Kidney tubule cell (primary cell): ENCODE measurements around the gene KIRREL1.

Experiments used
- DNase-seq: peaks from one replicate; pipeline ENCODE4 v3.0.0-alpha.2; 2018; ENCODE audit warnings: low spot score

Gene KIRREL1

DNA sequence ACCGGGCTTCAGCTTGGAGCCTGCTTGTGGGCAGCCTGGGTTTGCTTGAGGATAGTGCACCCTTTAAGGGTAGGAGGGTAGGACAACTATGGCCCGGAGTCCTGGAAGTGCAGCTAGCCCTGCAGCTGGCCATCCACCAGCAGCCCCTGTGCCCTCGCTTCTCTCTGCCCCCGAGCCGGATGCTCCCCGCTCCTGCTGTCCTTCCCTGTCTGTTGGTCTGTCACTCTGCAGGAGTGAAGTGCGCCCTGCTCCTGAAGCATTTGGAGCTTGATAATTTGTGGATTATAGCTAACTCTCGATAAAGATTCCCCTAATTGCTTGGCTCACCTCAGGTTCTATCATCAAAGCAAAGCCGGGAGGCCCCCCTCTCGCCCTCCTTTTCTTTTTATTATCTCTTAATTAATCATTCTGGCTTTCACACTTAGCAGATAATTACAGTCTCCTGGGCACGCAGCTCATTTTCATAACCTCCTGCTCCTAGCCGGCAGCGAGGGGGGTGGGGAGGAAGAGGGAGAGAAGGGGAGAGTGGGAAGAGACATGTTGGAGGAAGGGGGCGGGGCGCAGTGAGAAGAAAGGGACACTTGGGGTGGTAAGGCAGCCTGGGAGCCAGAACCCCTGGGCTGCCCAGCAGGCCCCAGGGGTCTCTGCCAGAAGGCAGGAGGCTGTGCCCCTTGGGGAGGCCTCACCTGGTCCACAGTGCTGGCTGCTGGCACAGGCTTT, 14.4 kb downstream of the KIRREL1 start:
- DNase-seq = no peak

DNA sequence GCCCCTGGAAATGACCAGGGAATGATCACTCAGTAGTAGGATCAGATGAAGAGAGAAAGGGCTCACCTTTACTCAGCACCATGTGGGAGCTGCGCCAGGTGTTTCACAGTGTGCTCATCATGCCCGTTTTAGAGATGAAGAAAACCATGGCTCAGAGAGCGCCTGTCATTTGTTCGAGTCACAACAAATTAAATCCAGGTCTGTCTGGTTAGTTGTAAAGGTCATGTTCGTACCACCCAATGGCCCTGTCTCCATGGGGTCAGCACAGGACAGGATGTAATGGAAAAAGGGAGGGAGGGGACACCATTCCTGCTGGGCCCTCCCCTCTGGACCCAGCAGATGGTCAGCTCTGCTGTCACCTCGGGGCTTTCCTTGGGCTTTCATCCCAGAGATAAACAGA, 15.2 kb downstream of the KIRREL1 start:
- DNase-seq = peak; percentile 60

DNA sequence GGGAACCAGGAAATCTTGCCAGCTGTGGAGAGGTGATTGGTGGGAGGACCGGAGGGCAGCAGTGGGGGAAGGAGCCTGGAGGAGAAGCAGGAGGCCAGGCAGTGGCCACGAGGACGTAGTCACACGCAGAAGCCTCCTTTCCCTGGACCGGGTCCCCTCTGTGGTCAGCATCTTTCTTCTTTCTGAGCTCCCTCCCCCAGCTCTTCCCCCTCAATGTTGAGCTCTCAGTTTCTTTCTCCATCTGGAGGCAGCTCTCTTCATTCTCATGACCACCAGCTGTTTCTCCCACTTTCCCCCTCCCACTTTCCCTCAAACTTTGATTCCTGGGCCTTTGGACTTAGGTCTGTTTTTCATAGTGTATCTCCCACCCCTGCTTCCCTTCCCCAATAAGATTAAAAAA, 18.3 kb downstream of the KIRREL1 start:
- no peak for DNase-seq

DNA sequence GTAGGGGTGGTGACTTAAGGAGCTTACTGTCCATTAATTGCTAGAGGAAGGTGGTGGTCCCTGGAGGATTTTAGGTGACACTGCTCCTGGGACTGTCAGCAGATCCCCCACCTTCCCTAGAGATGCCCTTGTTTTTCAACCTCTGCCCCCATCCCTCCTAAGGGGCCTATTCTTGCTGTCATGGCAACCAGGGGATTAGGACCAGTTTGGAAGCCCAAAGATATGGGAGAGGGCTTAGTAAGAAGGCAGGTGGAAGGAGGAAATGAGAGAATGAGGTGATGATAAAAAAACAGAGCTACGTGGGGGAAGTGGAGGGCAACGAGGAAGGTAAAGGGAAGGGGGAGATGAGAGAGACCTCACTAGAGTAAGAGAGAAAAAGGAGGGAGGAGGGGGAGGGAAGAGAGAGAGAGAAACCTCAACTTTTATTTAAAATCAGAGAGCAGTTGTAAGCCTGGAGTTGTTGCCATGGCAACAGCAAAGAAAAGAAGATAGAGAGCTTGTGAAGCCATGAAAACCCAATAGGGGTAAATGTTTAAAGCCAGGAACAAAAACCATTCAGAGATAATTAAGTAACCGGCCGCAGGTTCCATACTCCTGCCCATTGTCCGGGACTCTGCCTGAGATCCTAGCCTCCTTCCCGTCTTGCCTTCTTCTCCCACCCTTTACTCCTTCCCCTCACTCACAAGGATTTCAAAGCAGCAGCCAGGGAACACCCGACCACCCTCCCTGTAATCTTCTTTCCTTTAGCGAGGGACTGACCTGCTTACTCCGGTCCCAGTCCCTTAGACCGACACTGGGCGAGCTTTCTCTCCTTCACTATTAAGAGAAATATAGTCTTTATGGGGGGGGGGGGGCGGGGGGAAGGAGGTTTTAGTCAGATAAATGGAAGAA, 20.6 kb downstream of the KIRREL1 start:
- DNase-seq = no peak

DNA sequence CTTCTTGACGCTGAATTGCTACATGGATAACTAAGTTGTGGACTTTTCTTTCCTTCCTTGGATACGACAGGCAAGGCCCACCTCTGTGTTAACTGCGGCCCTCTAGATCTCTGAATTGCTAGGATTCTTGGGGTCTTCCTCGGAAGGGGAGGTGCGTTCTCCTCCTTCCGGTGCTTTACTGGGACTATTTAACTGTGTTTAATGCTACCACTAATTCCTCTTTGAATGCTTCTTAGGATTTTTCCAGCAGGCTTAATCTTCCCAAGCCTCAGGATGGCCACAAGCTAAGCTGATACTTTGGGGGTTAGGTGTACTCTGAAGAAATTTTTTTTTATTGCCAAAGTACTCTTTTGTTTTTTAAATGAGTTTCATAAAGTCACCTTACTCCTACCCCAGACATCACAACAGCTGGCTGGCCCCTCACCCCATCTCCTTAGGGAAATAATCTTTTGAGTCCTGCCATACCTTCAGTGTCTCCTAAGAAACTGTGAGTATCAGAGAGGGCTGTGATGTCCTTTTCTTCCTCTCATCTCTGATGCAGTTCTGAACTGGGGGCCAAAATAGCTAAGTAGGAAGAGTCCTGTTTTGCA, 21.4 kb downstream of the KIRREL1 start:
- no peak for DNase-seq

DNA sequence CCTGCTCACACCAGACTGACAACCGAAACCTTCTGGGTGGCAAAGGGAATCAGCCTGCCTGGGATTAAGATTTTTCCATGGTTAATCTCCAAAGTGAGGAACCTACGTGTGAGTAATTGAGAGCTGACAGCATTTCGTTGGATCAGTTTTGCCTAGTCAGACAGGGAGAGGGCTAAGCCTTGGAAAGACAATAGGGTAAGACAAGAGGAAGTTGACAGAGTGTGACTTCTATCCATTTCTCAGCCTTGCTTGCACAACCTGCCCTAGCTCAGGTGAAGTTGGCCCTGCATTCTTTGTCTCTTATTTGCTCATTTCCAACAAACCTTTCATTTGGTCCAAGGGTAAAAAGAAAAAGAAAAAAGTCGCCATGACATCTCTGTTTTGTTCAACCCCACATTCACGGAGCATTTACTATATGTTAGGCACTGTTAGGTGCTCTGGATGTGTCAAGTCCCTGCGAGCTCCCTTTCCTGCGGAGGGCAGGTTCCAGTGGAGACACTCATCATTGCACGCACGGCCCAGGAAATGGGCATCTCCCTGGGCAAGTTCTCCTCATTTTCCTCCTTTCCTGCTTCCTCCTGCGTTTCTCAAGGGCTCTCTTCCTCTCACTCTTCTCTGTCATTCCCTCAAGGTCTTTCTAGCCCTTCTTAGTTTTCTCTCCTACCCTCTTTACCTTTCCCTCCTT, 23.3 kb downstream of the KIRREL1 start:
- DNase-seq = peak; percentile 54

DNA sequence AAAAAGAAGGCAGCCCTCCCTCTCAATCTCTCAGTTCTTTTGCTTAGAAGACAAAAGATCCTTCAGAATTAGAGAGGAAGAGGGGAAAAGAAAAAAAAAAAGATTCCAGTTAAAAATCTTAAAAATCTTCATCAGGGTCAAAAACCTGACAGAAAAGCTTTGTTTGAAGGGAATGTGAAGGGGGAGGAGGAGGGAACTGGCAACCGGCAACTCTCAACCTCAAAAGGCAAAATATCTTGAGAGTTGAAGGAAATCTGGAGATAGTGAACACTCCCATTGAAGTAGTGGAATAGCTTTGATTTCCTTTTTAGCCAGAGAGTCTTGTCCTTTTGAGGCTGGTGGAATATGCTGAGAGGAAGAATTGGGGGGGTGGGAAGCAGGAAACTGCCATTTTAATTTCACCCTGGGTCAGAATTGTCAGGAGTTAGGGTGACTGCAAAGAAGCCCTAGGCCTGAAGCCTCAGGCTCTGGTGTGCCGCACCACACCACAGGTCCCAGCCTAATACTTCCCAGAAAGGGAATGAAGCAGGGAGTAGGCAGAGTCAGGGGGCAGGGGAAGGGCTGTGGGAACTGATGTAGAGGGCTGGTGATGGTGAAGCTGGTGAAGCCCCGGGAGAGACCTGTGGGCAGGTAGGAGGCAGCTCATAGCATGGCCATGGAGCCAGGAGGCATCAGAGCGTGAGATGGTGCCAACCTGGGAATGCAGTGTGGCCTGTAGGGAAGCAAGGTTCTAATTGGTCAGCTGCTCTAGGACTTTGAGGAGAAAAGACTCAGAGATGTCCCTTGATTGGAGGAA, 24.6 kb downstream of the KIRREL1 start:
- peak; percentile 38 for DNase-seq

DNA sequence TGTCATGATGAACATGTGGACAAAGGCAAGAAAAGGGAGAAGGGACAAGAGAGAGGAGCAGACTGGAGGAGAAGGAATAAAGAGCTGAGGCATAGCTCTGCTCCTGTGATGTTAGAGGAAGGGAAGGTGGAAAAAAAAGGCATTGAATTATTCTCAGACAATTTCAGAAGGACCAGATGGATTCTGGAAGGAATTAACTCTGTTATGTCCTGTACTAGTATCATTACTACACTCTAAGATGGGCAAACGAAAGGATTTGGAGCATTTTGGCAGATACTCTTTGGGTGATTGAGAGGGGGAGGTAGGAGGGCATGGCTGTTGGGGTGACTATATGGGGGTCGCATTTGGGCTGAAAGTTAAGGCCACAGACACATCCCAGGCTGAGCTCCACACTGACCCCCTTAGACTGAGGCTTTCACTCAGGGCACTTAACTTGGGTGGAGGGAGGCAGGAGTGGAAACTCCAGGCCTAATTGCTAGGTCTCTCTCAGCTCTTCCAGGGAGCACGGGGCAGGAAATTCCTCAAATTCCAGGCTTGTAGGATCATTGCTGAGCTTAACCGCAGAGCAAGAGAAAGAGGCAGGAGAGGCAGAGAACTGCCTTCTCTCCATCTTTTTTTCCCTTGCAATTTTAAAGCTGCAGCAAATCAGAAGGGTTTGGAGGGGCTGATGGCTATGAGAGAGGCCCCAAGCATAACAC, 25.9 kb downstream of the KIRREL1 start:
- DNase-seq = peak; percentile 92

DNA sequence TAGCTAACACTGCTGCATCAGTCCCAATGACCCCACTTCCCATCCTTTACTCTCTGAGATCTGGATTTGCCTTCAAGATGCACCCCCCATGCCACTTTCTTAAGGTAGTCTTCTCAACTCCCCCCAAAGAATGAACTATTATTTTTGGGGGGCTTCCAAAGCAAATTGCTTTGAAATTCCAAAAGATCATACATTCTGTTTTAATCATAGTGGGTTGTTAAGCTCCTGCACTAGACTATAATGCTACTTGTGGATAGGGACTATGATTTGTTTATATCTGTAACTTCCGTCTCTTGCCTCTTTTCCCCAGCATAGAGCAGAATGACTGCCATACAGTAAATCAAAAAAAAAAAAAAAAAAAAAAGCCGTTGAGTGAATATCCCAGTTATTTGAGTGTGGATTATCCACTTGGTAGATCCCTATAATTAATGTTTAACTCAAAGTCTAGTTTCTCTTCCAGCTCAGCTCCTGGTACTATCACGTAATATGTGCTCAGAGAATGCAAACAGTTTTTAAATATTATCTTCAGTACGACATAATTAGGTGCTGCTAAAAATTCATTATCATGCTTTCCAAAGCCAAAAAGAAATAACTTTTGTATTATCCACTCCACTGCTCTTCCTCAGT, 26.9 kb downstream of the KIRREL1 start:
- peak; percentile 38 for DNase-seq

DNA sequence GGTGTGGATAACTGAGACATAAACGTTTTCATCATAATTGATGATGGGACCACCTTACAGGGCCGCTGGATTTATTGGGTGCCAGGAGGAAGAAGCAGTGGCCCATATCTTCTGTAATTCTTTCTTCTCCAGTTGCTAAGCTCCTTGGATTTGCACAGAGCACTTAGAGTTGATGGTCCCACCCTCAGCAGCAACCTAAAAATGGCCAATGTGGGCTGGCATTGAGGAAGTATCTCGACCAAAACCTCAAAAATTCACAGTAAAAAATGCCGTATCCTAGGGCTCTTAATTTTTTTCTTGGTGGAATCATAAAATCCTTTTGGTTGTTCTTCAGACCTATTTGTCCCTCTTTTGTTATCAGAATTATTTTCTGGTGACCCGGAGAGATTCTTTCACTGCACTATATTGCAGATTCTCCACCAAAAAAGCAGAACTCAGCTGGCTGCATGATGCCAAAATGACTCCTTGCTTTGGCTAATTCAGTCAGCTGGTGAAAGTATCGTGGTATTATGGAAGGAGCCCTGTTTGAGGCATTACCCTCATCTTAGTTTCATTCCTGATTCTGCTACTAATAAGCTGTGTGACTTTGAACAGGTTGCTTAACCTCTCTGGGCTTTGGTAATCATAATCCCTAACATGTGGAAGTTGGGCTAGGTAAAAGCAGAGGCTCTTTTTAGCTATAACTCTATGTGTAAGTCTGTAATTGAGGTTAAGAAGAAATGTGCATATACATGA, 27.6 kb downstream of the KIRREL1 start:
- no peak for DNase-seq

DNA sequence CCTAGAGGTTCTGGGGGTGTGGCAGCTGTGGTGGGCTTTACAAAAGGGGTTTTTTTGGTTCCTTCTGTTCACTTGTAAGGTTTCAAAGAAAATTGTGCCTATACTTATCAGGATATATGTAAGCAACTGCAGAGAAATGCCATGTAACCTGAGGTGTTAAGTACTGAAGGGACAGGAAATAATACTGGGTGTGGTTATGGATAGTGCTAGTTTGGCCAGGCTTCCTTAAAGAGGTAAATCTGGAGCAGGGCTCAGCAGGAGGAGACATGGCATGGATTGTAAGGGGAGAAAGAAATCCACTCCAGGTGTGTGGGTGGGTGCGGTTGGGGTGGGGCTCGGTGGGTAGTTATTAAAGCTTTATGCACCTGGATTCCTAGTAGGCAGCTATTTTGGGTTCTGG, 28.3 kb downstream of the KIRREL1 start:
- DNase-seq = no peak

DNA sequence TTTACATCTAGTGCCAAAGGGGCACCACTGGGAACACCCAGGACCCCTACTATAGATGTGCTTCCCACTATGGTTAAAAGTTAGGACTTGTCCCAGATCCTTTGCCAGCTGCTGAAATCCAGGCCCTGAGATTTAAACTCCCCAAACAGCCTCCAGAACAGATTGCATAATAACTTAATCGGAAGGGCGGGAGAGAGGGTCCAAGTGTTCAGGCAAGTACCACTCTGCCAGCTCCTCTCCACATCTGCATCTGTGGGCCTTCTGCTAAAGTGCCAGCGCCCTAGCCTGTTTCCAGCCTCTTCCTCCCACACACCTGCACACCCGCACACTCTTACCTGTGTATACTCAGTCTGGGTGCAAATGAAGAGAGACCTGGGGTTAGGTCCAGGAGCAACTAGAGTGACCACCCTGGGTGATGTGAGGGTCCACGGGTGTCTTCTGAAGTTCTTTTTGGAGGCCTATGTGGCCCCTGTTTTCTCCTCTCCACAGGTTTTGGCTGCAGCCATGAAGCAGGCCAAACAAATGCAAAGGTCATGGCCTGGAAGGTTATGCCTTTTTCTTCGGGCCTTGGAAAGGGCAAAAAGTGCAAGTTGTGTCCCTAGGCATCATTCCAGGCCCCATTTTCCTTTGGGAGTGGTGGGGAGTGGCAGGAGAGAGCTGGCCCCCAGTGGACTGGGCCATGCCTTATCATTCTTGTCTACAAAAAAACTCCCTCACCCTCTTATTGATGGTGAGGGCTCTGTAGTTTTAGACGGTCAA, 29.3 kb downstream of the KIRREL1 start:
- no peak for DNase-seq

DNA sequence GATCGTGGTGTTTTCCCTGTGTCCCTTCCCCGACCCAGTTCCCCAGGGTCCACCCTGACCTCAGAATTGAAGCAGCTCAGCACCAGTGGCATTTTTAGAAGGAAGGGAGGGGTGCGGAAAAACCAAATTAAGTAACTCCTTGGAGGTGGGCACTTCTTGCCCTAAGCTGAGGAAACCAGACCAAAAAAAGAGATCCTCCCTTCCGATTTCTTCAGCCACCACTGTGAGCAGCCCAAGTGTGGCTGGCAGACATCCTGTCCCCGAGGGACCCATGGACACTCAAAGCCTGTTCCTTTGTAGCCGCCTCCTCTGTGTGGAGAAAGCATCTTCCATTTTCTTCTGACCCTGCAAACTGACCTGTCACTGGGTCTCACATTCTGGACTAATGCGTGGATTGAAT, 31.3 kb downstream of the KIRREL1 start:
- no peak for DNase-seq

DNA sequence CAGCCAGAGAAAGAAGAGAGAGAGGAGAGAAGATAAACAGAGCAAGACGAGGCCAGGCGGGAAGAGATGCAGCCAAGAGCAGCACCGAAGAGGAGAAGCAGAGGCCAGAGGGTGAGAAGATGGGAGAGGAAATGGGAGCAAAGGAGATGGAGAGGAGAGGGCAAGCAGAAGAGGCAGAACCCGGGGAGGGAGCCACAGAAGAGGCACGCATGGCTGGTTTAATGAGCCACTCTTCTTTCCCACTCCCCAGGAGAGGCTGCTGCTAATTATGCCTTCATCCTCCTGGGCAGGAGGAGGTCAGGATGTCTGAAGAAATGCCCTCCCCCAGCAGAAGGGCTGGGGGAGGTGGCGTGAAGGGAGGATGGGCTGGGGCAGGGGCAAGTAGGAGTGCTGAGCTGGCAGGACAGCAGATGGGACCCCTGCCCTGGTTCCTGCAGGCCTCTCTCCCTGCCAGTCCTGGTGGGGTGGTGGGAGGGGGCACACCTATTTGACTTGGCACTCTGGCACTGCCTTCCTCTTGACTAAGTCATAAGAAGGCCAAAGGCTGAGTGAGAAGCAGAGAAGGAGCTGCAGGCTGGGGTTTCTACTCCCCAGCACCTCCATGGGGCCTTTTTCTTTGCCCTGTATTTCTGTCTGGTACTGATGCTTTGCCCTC, 32.3 kb downstream of the KIRREL1 start:
- peak; percentile 46 for DNase-seq

DNA sequence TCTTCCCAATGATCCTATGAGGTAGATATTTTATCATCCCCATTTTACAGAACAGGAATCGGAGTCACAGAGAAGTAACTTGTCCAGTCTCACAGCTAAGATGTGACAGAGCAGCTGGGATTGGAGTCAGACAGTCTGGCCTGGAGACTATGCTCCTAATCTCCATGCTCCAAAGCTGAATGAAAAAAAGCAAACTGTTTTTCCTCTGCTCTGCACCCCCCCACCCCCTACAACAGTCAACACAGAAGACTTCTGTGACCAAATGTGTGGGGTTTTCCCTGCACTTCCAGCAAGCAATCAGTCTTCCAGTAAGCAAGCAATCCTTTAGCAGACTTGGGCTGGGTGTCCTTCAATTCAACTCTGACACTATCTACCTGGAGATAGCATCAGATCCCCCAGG, 33.2 kb downstream of the KIRREL1 start:
- peak; percentile 42 for DNase-seq

DNA sequence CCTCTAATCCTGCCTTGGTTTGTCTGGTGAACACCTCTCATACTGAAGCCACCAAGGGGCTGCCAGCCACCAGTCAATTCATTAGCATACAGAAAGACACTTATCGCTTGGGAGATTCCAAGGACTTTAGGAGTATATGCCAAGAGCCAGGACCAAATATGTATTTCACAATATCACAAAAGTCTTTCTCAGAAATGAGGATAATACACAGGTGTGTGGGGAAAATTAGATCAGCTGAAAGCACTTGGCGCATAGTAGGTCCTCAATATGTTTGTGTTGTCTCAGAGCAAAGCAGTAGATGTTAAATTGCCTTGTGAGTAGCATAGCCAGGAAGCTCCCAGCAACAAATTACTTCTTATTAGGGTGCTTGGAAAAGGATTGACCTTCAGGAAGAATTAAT, 34.1 kb downstream of the KIRREL1 start:
- DNase-seq = no peak

DNA sequence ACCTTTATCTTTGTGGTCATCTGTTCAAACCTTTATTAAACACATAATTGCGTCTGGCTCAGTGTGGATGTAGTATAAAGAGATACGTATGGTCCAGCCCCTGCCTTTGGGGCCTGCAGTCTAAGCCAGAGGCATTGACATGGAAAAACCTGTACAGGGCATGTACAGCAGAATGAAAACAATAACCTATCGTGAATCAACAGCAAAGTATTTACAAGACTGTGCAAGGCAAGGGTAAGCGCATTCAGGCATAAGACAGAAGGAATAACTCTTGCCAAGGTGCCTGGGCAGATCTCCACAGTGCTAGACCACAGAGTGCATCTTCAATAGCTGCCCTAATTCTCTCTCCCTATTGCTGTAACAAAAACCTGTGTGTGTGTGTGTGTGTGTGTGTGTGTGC, 35.5 kb downstream of the KIRREL1 start:
- DNase-seq = peak; percentile 73

DNA sequence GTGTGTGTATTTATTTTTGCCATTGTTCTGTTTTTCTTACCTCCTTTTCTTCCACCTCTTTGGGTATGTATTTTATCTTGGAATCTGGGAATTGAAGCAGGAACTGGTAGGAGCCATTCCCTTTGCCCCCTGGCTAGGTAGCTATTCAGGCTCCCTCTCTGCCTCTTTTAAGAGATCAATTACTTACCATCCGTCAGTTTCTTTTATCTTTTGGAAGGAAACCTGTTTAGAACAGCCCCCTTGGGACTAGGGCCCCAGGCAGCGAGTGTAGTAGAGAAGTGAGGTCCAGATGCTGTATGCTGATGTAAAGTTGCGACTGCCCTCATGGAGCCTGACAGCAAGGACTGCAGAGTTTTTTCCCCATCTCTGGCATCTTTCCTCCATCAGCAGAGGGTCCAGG, 41.6 kb downstream of the KIRREL1 start:
- no peak for DNase-seq
